ENCODE measurements around the gene NUP210L.
"Not testable (repeated sequence)": the region's sequence is repeated elsewhere in the genome, so short reads cannot be mapped to it uniquely, and the experiment has no call there.

Gene NUP210L

DNA sequence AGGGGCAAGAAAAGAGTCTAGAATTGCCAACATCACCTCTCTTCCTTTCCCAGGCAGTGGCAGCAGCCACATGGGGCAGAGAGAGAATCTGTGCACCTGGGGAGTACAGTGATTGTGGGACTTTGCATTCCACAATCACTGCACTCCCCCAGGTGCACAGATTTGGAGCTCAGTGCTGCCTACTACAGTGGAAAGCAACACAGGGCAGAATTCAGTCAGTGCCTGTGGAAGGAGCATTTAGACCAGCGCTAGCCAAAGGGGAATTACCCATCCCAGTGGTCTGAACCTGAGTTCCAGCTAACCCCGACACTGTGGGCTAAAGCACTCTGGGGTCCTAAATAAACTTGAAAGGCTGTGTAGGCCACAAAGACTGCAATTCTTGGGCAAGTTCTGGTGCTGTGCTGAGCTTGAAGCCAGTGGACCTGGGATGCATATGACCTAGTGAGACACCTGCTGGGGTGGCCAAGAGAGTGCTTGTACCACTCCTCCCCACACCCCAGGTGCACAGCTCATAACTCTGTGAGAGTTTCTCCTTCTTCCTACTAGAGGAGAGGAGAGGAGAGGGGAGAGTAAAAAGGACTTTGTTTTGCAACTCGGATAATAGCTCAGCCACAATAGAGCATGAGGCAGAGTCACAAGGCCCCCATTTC lies 50.3 kb downstream of the NUP210L start:
- DNase-seq: no peak
- CTCF ChIA-PET: no interaction called here
- no peaks in the 10 kb centered on the region for H3K27me3 Mint-ChIP-seq
- no peaks in the 10 kb centered on the region for H3K4me1 Mint-ChIP-seq
- H3K4me3 Mint-ChIP-seq: no peak overlapping the region
- no peaks in the 10 kb centered on the region for H3K36me3 Mint-ChIP-seq
- peak overlapping the region; percentile 52 for H3K27ac Mint-ChIP-seq
- no peaks in the 10 kb centered on the region for H3K9me3 Mint-ChIP-seq

DNA sequence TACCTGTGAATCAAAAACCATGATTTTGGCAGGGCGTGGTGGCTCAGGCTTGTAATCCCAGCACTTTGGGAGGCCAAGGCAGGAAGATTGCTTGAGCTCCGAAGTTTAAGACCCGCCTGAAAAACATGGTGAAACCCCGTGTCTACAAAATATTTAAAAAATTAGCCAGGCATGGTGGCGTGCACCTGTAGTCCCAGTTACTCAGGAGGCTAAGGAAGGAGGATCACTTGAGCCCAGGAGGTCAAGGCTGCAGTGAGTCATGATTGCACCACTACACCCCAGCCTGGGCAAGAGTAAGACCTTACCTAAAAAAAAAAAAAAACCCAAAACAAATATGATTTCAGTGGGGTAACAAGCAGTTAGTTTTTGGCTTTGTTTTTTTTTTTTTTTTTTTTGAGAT lies 54.7 kb downstream of the NUP210L start:
- CTCF ChIA-PET, H3K4me3 Mint-ChIP-seq, DNase-seq, H3K27ac Mint-ChIP-seq, H3K36me3 Mint-ChIP-seq, H3K4me1 Mint-ChIP-seq, H3K27me3 Mint-ChIP-seq, H3K9me3 Mint-ChIP-seq: not testable (repeated sequence)

GRCh38 chr1:154097873-154098272 lies 57.0 kb downstream of the NUP210L start:
- no peaks in the 10 kb centered on the region for H3K4me1 Mint-ChIP-seq
- no peaks in the 10 kb centered on the region for H3K9me3 Mint-ChIP-seq
- CTCF ChIA-PET: no interaction called here
- no peak overlapping the region for H3K4me3 Mint-ChIP-seq
- no peaks in the 10 kb centered on the region for H3K36me3 Mint-ChIP-seq
- DNase-seq: no peak
- no peaks in the 10 kb centered on the region for H3K27me3 Mint-ChIP-seq
- no peak overlapping the region for H3K27ac Mint-ChIP-seq

DNA sequence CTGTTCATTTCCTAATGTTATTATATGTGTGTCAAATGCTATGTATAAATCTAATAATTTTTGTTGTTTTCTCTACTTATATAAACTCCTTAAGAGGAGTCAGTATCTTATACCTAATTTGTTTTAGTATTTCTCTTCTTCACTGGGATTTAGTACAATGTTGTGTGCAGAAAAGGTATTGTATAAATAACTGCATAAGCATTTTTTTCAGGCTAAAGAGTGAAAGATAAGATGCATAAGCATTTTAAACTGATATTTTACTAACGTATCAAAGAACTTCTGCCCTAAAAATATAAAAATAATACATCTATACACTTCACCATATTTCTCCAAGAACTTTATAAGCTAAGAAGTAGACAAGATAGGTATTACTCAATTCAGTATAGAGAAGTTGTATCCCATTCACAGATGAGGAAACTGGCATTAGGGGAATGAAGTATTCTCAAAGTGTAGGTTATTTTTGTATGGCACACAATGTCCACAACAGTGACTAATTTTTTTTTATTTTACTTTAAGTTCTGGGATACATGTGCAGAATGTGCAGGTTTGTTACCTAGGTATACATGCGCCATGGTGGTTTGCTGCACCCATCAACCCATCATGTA lies 59.3 kb downstream of the NUP210L start:
- Mint-ChIP-seq H3K27ac (no peak overlapping the region), H3K4me1 (no peaks in the 10 kb centered on the region), H3K27me3 (no peaks in the 10 kb centered on the region), H3K9me3 (no peaks in the 10 kb centered on the region), H3K36me3 (no peaks in the 10 kb centered on the region), H3K4me3 (no peak overlapping the region)
- CTCF ChIA-PET: no interaction called here
- DNase-seq: no peak

DNA sequence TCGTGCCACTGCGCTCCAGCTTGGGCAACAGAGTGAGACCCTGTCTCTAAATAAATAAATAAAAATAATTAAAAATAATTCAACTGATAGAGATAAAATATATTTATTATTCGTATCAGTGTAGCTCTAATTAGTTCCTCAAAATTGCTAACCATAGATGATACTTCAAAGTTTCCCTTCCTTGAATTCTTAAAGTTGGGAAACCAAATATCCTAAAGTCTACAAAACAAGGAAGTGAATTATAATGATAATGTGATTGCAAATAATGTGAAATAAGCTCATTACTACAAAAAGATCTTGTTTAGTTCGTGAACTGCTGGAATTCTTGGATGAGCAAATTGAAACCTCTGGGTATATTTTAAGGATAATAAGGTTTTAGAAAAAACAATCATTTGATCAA lies 60.5 kb downstream of the NUP210L start:
- Mint-ChIP-seq H3K4me1 (no peaks in the 10 kb centered on the region), H3K27me3 (no peaks in the 10 kb centered on the region), H3K36me3 (no peaks in the 10 kb centered on the region), H3K9me3 (no peaks in the 10 kb centered on the region), H3K4me3 (no peak overlapping the region), H3K27ac (no peak overlapping the region)
- CTCF ChIA-PET: no interaction called here
- no peak for DNase-seq

DNA sequence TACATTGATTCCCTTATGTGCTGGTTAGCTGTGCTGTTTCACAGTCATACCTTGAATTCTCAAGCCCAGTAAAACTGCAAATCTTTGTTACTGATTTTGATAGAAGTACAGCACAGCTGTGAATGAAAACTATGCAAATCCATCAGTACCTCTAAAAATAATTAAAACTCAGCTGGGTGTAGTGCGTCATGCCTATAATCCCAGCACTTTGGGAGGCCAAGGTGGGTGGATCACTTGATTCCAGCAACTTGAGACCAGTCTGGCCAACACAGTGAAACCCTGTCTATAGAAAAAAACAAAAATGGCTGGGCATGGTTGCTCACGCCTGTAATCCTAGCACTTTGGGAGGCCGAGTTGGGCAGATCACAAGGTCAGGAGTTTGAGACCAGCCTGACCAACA lies 61.2 kb downstream of the NUP210L start:
- H3K27ac Mint-ChIP-seq: no peak overlapping the region
- CTCF ChIA-PET: interaction anchor here (0.7 kb wide), 1 partner anchor 271 kb away, joined by 3 read pairs; no protein-coding TSS in a partner anchor
- no peaks in the 10 kb centered on the region for H3K36me3 Mint-ChIP-seq
- H3K27me3 Mint-ChIP-seq: no peaks in the 10 kb centered on the region
- H3K4me1 Mint-ChIP-seq: no peaks in the 10 kb centered on the region
- no peak overlapping the region for H3K4me3 Mint-ChIP-seq
- DNase-seq: no peak
- H3K9me3 Mint-ChIP-seq: no peaks in the 10 kb centered on the region

DNA sequence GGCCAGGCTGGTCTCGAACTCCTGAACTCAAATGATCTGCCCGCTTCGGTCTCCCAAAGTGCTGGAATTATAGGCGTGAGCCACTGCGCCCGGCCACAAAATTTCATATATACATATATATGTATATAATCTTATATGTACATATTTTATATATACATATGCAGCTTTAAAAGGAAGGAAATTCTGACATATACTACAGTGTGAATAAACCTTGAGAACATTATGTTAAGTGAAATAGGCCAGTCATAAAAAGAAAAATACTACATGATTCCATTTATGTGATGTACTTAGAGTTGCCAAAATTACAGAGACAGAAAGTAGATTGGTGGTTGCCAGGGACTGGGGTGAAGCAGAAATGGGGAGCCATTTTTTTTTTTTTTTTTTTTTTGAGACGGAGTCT lies 63.2 kb downstream of the NUP210L start:
- no peaks in the 10 kb centered on the region for H3K36me3 Mint-ChIP-seq
- H3K4me1 Mint-ChIP-seq: no peaks in the 10 kb centered on the region
- no peaks in the 10 kb centered on the region for H3K9me3 Mint-ChIP-seq
- no peak overlapping the region for H3K4me3 Mint-ChIP-seq
- peaks cover 6% of the 10 kb centered on the region for H3K27me3 Mint-ChIP-seq
- DNase-seq: no peak
- CTCF ChIA-PET: no interaction called here
- H3K27ac Mint-ChIP-seq: no peak overlapping the region

DNA sequence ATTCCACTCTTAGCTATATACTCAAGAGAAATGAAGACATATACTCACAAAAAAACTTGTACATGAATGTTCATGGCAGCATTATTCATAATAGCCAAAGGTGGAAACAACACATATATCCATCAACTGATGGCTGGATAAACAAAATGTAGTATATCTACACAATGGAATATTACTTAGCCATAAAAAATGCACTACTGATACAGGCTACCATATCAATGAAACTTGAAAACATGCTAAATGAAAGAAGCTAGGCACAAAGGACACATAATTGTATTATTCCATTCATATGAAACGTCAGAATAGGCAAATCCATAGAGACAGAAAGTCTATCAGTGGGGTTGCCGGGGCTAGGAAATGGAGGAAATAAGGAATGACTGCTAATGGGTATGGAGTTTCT lies 67.3 kb downstream of the NUP210L start:
- Mint-ChIP-seq H3K4me3 (no peak overlapping the region), H3K27me3 (peaks cover 6% of the 10 kb centered on the region), H3K4me1 (no peaks in the 10 kb centered on the region), H3K36me3 (peaks cover 2% of the 10 kb centered on the region), H3K9me3 (peaks cover 2% of the 10 kb centered on the region), H3K27ac (no peak overlapping the region)
- DNase-seq: no peak
- CTCF ChIA-PET: no interaction called here

DNA sequence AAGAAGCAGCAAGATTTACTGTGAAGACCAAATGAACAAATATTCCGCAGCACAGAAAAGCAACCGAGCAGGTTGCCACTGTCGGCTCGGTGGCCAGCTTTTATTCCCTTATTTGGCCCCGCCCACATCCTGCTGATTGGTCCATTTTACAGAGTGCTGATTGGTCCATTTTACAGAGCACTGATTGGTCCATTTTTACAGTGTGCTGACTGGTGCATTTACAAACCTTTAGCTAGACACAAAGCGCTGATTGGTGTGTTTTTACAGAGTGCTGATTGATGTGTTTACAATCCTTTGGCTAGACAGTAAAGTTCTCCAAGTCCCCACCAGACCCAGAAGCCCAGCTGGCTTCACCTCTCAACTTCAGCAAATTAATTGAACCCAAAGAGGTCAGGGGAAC lies 71.8 kb downstream of the NUP210L start:
- H3K27ac Mint-ChIP-seq, H3K4me1 Mint-ChIP-seq, H3K27me3 Mint-ChIP-seq, DNase-seq, H3K9me3 Mint-ChIP-seq, CTCF ChIA-PET, H3K4me3 Mint-ChIP-seq, H3K36me3 Mint-ChIP-seq: not testable (repeated sequence)

GRCh38 chr1:154081386-154082126 lies 73.3 kb downstream of the NUP210L start:
- H3K36me3 Mint-ChIP-seq: peaks cover 6% of the 10 kb centered on the region
- H3K9me3 Mint-ChIP-seq: peaks cover 5% of the 10 kb centered on the region
- DNase-seq: no peak
- CTCF ChIA-PET: no interaction called here
- no peak overlapping the region for H3K27ac Mint-ChIP-seq
- H3K4me3 Mint-ChIP-seq: no peak overlapping the region
- peaks cover 5% of the 10 kb centered on the region for H3K27me3 Mint-ChIP-seq
- H3K4me1 Mint-ChIP-seq: no peaks in the 10 kb centered on the region

GRCh38 chr1:154076413-154076812 lies 78.5 kb downstream of the NUP210L start:
- CTCF ChIA-PET: no interaction called here
- peaks cover 4% of the 10 kb centered on the region for H3K36me3 Mint-ChIP-seq
- H3K4me1 Mint-ChIP-seq: no peaks in the 10 kb centered on the region
- H3K9me3 Mint-ChIP-seq: peaks cover 9% of the 10 kb centered on the region
- H3K27me3 Mint-ChIP-seq: peaks cover 20% of the 10 kb centered on the region
- DNase-seq: no peak
- H3K4me3 Mint-ChIP-seq: no peak overlapping the region
- H3K27ac Mint-ChIP-seq: no peak overlapping the region

- DNase-seq: no peak
- H3K36me3 Mint-ChIP-seq: peaks cover 4% of the 10 kb centered on the region
- no peak overlapping the region for H3K4me3 Mint-ChIP-seq
- H3K27me3 Mint-ChIP-seq: peaks cover 20% of the 10 kb centered on the region
- no peaks in the 10 kb centered on the region for H3K4me1 Mint-ChIP-seq
- CTCF ChIA-PET: no interaction called here
- H3K9me3 Mint-ChIP-seq: peaks cover 9% of the 10 kb centered on the region
- H3K27ac Mint-ChIP-seq: no peak overlapping the region
Observed at GRCh38 chr1:154075746-154076145, 79.1 kb downstream of the NUP210L start.

GRCh38 chr1:154062309-154062708 lies 92.6 kb downstream of the NUP210L start:
- Mint-ChIP-seq H3K27ac (no peak overlapping the region), H3K36me3 (no peaks in the 10 kb centered on the region), H3K4me3 (no peak overlapping the region), H3K9me3 (no peaks in the 10 kb centered on the region), H3K27me3 (peaks cover 4% of the 10 kb centered on the region), H3K4me1 (no peaks in the 10 kb centered on the region)
- CTCF ChIA-PET: no interaction called here
- DNase-seq: no peak

- H3K9me3 Mint-ChIP-seq, H3K4me3 Mint-ChIP-seq, CTCF ChIA-PET, H3K4me1 Mint-ChIP-seq, H3K36me3 Mint-ChIP-seq, H3K27ac Mint-ChIP-seq, DNase-seq: not testable (repeated sequence)
- H3K27me3 Mint-ChIP-seq: peaks cover 11% of the 10 kb centered on the region
Observed at GRCh38 chr1:154047436-154047835, 107.4 kb downstream of the NUP210L start.

- H3K4me1 Mint-ChIP-seq, H3K27ac Mint-ChIP-seq, CTCF ChIA-PET, H3K36me3 Mint-ChIP-seq, H3K4me3 Mint-ChIP-seq, DNase-seq, H3K9me3 Mint-ChIP-seq: not testable (repeated sequence)
- peaks cover 12% of the 10 kb centered on the region for H3K27me3 Mint-ChIP-seq
Observed at GRCh38 chr1:154033697-154034096, 121.2 kb downstream of the NUP210L start.
